ENCODE results near the gene PSENEN. TPM values are rescaled to one million over a fixed set of nuclear protein-coding genes. Genes with fewer than 3 reads are reported as not detected.

Gene PSENEN
- total and polyA plus RNA-seq, 2 experiments from 2014 or later, result 20.6 to 175 TPM

- TF ChIP-seq, protein P1, sequence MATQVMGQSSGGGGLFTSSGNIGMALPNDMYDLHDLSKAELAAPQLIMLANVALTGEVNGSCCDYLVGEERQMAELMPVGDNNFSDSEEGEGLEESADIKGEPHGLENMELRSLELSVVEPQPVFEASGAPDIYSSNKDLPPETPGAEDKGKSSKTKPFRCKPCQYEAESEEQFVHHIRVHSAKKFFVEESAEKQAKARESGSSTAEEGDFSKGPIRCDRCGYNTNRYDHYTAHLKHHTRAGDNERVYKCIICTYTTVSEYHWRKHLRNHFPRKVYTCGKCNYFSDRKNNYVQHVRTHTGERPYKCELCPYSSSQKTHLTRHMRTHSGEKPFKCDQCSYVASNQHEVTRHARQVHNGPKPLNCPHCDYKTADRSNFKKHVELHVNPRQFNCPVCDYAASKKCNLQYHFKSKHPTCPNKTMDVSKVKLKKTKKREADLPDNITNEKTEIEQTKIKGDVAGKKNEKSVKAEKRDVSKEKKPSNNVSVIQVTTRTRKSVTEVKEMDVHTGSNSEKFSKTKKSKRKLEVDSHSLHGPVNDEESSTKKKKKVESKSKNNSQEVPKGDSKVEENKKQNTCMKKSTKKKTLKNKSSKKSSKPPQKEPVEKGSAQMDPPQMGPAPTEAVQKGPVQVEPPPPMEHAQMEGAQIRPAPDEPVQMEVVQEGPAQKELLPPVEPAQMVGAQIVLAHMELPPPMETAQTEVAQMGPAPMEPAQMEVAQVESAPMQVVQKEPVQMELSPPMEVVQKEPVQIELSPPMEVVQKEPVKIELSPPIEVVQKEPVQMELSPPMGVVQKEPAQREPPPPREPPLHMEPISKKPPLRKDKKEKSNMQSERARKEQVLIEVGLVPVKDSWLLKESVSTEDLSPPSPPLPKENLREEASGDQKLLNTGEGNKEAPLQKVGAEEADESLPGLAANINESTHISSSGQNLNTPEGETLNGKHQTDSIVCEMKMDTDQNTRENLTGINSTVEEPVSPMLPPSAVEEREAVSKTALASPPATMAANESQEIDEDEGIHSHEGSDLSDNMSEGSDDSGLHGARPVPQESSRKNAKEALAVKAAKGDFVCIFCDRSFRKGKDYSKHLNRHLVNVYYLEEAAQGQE (IDR thresholded peaks at IDR 0.05; ENCODE audit: unreplicated experiment), result no peak
- no peak for TF ChIP-seq ZNF114 (CRISPR knock-in tag; IDR thresholded peaks at IDR 0.05)
- no peak for TF ChIP-seq NANOG (IDR thresholded peaks at IDR 0.05; ENCODE audit: borderline replicate concordance)
- TF ChIP-seq, protein P2, sequence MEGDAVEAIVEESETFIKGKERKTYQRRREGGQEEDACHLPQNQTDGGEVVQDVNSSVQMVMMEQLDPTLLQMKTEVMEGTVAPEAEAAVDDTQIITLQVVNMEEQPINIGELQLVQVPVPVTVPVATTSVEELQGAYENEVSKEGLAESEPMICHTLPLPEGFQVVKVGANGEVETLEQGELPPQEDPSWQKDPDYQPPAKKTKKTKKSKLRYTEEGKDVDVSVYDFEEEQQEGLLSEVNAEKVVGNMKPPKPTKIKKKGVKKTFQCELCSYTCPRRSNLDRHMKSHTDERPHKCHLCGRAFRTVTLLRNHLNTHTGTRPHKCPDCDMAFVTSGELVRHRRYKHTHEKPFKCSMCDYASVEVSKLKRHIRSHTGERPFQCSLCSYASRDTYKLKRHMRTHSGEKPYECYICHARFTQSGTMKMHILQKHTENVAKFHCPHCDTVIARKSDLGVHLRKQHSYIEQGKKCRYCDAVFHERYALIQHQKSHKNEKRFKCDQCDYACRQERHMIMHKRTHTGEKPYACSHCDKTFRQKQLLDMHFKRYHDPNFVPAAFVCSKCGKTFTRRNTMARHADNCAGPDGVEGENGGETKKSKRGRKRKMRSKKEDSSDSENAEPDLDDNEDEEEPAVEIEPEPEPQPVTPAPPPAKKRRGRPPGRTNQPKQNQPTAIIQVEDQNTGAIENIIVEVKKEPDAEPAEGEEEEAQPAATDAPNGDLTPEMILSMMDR (conservative IDR thresholded peaks at IDR 0.05; ENCODE audit: low read depth in 2 of 2), result no peak
- no peak for TF ChIP-seq CREB1 (CRISPR knock-in tag; IDR thresholded peaks at IDR 0.05; ENCODE audit: low read depth)
Measured at GRCh38 chr19:35725216-35725861, 20.1 kb upstream of the PSENEN start (continued).

GRCh38 chr19:35727053-35727955, 18.1 kb upstream of the PSENEN start:
- no peak for DNase-seq (ENCODE audit: low spot score)
- Histone ChIP-seq H3K27ac (ENCODE audit: low read depth) (no peak overlapping the region), H3K36me3 (ENCODE audit: insufficient read depth) (peaks cover 29% of the 10 kb centered on the region; the same call in 1 of the 2 replicates), H3F3A (replicated peaks; ENCODE audit: low read depth) (no peaks in the 10 kb centered on the region), H3K4me2 (no peak overlapping the region), H3K27me3 (ENCODE audit: insufficient read depth) (no peaks in the 10 kb centered on the region), H3K4me3 (no peak overlapping the region), H3K79me2 (replicated peaks; ENCODE audit: insufficient read depth) (no peaks in the 10 kb centered on the region), H4K20me1 (replicated peaks; ENCODE audit: insufficient read depth) (peaks cover 5% of the 10 kb centered on the region), H3K4me1 (ENCODE audit: insufficient read depth) (no peaks in the 10 kb centered on the region), H3K9me2 (ENCODE audit: insufficient read depth) (no peaks in the 10 kb centered on the region), H2AFZ (no peak overlapping the region)
- H3K27ac Mint-ChIP-seq, result no peak overlapping the region
- ATAC-seq, result no peak
- H3K4me1 Mint-ChIP-seq, result no peaks in the 10 kb centered on the region
- peaks cover 16% of the 10 kb centered on the region for H3K27me3 Mint-ChIP-seq (ENCODE audit: insufficient read depth, low read depth, poor library complexity)
- no peaks in the 10 kb centered on the region for H3K9me3 Mint-ChIP-seq
- H3K36me3 Mint-ChIP-seq (ENCODE audit: low read depth), result peaks cover 86% of the 10 kb centered on the region
- H3K4me3 Mint-ChIP-seq, result no peak overlapping the region
- TF ChIP-seq POLR2AphosphoS5 (IDR thresholded peaks at IDR 0.05; ENCODE audit: low read depth), result no peak
- no peak for TF ChIP-seq NANOG (IDR thresholded peaks at IDR 0.05; ENCODE audit: borderline replicate concordance)
- TF ChIP-seq, protein P3, sequence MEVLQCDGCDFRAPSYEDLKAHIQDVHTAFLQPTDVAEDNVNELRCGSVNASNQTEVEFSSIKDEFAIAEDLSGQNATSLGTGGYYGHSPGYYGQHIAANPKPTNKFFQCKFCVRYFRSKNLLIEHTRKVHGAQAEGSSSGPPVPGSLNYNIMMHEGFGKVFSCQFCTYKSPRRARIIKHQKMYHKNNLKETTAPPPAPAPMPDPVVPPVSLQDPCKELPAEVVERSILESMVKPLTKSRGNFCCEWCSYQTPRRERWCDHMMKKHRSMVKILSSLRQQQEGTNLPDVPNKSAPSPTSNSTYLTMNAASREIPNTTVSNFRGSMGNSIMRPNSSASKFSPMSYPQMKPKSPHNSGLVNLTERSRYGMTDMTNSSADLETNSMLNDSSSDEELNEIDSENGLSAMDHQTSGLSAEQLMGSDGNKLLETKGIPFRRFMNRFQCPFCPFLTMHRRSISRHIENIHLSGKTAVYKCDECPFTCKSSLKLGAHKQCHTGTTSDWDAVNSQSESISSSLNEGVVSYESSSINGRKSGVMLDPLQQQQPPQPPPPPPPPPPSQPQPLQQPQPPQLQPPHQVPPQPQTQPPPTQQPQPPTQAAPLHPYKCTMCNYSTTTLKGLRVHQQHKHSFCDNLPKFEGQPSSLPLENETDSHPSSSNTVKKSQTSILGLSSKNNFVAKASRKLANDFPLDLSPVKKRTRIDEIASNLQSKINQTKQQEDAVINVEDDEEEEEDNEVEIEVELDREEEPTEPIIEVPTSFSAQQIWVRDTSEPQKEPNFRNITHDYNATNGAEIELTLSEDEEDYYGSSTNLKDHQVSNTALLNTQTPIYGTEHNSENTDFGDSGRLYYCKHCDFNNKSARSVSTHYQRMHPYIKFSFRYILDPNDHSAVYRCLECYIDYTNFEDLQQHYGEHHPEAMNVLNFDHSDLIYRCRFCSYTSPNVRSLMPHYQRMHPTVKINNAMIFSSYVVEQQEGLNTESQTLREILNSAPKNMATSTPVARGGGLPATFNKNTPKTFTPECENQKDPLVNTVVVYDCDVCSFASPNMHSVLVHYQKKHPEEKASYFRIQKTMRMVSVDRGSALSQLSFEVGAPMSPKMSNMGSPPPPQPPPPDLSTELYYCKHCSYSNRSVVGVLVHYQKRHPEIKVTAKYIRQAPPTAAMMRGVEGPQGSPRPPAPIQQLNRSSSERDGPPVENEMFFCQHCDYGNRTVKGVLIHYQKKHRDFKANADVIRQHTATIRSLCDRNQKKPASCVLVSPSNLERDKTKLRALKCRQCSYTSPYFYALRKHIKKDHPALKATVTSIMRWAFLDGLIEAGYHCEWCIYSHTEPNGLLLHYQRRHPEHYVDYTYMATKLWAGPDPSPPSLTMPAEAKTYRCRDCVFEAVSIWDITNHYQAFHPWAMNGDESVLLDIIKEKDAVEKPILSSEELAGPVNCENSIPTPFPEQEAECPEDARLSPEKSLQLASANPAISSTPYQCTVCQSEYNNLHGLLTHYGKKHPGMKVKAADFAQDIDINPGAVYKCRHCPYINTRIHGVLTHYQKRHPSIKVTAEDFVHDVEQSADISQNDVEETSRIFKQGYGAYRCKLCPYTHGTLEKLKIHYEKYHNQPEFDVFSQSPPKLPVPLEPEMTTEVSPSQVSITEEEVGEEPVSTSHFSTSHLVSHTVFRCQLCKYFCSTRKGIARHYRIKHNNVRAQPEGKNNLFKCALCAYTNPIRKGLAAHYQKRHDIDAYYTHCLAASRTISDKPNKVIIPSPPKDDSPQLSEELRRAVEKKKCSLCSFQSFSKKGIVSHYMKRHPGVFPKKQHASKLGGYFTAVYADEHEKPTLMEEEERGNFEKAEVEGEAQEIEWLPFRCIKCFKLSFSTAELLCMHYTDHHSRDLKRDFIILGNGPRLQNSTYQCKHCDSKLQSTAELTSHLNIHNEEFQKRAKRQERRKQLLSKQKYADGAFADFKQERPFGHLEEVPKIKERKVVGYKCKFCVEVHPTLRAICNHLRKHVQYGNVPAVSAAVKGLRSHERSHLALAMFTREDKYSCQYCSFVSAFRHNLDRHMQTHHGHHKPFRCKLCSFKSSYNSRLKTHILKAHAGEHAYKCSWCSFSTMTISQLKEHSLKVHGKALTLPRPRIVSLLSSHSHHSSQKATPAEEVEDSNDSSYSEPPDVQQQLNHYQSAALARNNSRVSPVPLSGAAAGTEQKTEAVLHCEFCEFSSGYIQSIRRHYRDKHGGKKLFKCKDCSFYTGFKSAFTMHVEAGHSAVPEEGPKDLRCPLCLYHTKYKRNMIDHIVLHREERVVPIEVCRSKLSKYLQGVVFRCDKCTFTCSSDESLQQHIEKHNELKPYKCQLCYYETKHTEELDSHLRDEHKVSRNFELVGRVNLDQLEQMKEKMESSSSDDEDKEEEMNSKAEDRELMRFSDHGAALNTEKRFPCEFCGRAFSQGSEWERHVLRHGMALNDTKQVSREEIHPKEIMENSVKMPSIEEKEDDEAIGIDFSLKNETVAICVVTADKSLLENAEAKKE (CRISPR knock-in tag; IDR thresholded peaks at IDR 0.05), result no peak
- no peak for TF ChIP-seq EZH2phosphoT487 (IDR thresholded peaks at IDR 0.05; ENCODE audit: unreplicated experiment)
- TF ChIP-seq, protein P2 (conservative IDR thresholded peaks at IDR 0.05; ENCODE audit: low read depth in 2 of 2), result no peak
- no peak for TF ChIP-seq CREB1 (CRISPR knock-in tag; IDR thresholded peaks at IDR 0.05; ENCODE audit: low read depth)

All from GM23338 (cell line).